ENCODE data around the gene MAPK14. TPM values are rescaled to one million over a fixed set of nuclear protein-coding genes. Genes with fewer than 3 reads are reported as not detected.
"Not testable (repeated sequence)": the region's sequence is repeated elsewhere in the genome, so short reads cannot be mapped to it uniquely, and the experiment has no call there.

Gene MAPK14
- total and polyA plus RNA-seq, 4 donors: 16.9 to 82.7 (median 35.9) TPM

GRCh38 chr6:36032261-36032660 lies 4.7 kb downstream of the MAPK14 start:
- DNase-seq (ENCODE audit: low spot score): no peak
- H3K4me1 ChIP-seq (ENCODE audit: control insufficient read depth in 4 of 4, insufficient read depth in 4 of 4, low read length in 3 of 4): peaks cover 15 to 37% (median 17%) of the 10 kb centered on the region in 4 donors
- H3K27me3 ChIP-seq (ENCODE audit: control insufficient read depth in 4 of 4, insufficient read depth in 4 of 4, low read length in 3 of 4): no peaks in the 10 kb centered on the region
- TF ChIP-seq CTCF (IDR thresholded peaks at IDR 0.05; ENCODE audit: low read depth, low read length, missing input control) (no peak), NR2F2 (IDR thresholded peaks at IDR 0.05) (no peak), FOXA1 (IDR thresholded peaks at IDR 0.05) (no peak), RXRA (IDR thresholded peaks at IDR 0.05) (no peak), GABPA (IDR thresholded peaks at IDR 0.05 in 1 of 2, conservative IDR thresholded peaks at IDR 0.05 in 1 of 2) (no peak), SP1 (IDR thresholded peaks at IDR 0.05) (no peak), MAX (IDR thresholded peaks at IDR 0.05) (no peak)
- no peaks in the 10 kb centered on the region for H3K9me3 ChIP-seq (ENCODE audit: control insufficient read depth in 4 of 4, low read length in 3 of 4)
- no peak overlapping the region for H3K9ac ChIP-seq (ENCODE audit: low read depth in 1 of 2, low read length in 2 of 2)
- peak overlapping the region in 1 of 2 donors; percentile 43 for H3K27ac ChIP-seq (ENCODE audit: low read depth in 1 of 2, low read length in 2 of 2)
- WGBS: 61% methylated on average over 1 of the region's 1 CpG
- no peak overlapping the region for H3K4me3 ChIP-seq (ENCODE audit: low read depth in 1 of 3, low read length in 3 of 3)
- no peaks in the 10 kb centered on the region for H3K36me3 ChIP-seq (ENCODE audit: control insufficient read depth in 4 of 4, insufficient read depth in 3 of 4, low read depth in 1 of 4, low read length in 3 of 4)

- not testable (repeated sequence) for H3K36me3 ChIP-seq (ENCODE audit: control insufficient read depth in 4 of 4, insufficient read depth in 3 of 4, low read depth in 1 of 4, low read length in 3 of 4); DNase-seq (ENCODE audit: low spot score); H3K9ac ChIP-seq (ENCODE audit: low read depth in 1 of 2, low read length in 2 of 2); H3K9me3 ChIP-seq (ENCODE audit: control insufficient read depth in 4 of 4, low read length in 3 of 4); H3K27me3 ChIP-seq (ENCODE audit: control insufficient read depth in 4 of 4, insufficient read depth in 4 of 4, low read length in 3 of 4); H3K27ac ChIP-seq (ENCODE audit: low read depth in 1 of 2, low read length in 2 of 2); H3K4me3 ChIP-seq (ENCODE audit: low read depth in 1 of 3, low read length in 3 of 3)
- 95% methylated on average over 10 of the region's 10 CpGs for WGBS
- peaks cover 20 to 45% (median 22%) of the 10 kb centered on the region in 4 donors for H3K4me1 ChIP-seq (ENCODE audit: control insufficient read depth in 4 of 4, insufficient read depth in 4 of 4, low read length in 3 of 4)
Observed at GRCh38 chr6:36033144-36033543, 5.5 kb downstream of the MAPK14 start.

GRCh38 chr6:36033935-36034334 lies 6.3 kb downstream of the MAPK14 start:
- WGBS: 70% methylated on average over 3 of the region's 3 CpGs
- peaks cover 24 to 53% (median 26%) of the 10 kb centered on the region in 4 donors for H3K4me1 ChIP-seq (ENCODE audit: control insufficient read depth in 4 of 4, insufficient read depth in 4 of 4, low read length in 3 of 4)
- DNase-seq (ENCODE audit: low spot score): no peak
- no peak overlapping the region for H3K9ac ChIP-seq (ENCODE audit: low read depth in 1 of 2, low read length in 2 of 2)
- H3K27ac ChIP-seq (ENCODE audit: low read depth in 1 of 2, low read length in 2 of 2): peak overlapping the region in 1 of 2 donors; percentile 3
- no peak for TF ChIP-seq JUND (IDR thresholded peaks at IDR 0.05)
- TF ChIP-seq CTCF (IDR thresholded peaks at IDR 0.05; ENCODE audit: low read depth, low read length, missing input control): no peak
- no peak for TF ChIP-seq EGR1 (IDR thresholded peaks at IDR 0.05; ENCODE audit: low read depth in 2 of 2)
- H3K9me3 ChIP-seq (ENCODE audit: control insufficient read depth in 4 of 4, low read length in 3 of 4): no peaks in the 10 kb centered on the region
- no peaks in the 10 kb centered on the region for H3K27me3 ChIP-seq (ENCODE audit: control insufficient read depth in 4 of 4, insufficient read depth in 4 of 4, low read length in 3 of 4)
- H3K36me3 ChIP-seq (ENCODE audit: control insufficient read depth in 4 of 4, insufficient read depth in 3 of 4, low read depth in 1 of 4, low read length in 3 of 4): no peaks in the 10 kb centered on the region
- no peak overlapping the region for H3K4me3 ChIP-seq (ENCODE audit: low read depth in 1 of 3, low read length in 3 of 3)
